Measurements from ENCODE around the gene PELI1. TPM values are rescaled to one million over a fixed set of nuclear protein-coding genes. Genes with fewer than 3 reads are reported as not detected.

The PELI1 gene
- total RNA-seq, 2 experiments from 2014 or later: 257 to 274 TPM

DNA sequence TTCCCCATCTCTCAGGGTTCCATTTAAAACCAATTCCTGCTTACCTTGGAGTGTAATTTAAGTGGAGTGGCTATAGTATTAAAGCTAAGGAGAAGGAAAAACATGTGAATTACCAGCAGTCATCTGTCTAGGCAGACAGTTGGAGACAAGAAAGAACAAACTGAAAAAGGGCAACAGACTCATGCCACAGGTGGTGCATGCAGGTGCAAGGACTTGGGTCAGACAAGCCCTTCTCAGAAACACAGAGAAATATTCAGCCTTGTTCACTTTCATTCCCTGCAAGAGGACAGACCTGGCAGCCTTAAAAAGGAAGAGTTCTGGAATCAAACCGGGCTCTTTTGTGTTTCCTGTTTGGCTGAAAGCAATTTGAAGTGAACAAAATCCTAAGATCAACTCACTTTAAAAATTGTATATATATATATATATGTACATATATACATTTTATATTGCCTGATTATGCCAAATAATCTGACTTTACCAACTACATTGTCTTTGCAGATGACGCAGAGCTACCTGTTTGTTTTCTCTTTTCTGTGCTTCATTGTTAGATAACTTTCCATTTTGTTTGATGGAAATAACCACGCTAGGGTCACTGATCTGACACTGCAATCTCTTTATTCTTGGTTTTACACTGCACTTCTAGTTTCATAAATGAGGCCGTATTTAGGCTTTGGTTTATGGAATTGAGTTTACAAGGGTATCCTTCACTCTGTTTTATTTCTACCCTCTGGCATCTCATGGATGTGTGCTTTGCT is 89.9 kb downstream of the PELI1 start:
- Mint-ChIP-seq H3K27me3 (no peaks in the 10 kb centered on the region), H3K27ac (no peak overlapping the region), H3K36me3 (ENCODE audit: low read depth) (no peaks in the 10 kb centered on the region), H3K4me3 (no peak overlapping the region), H3K9me3 (no peaks in the 10 kb centered on the region), H3K4me1 (ENCODE audit: low read depth) (peaks cover 50% of the 10 kb centered on the region)
- ChIA-PET POLR2A (interaction anchor here (1.0 to 2.3 kb wide), 2 partner anchors 272 to 273 kb away, joined by 3 to 8 read pairs; no protein-coding TSS in a partner anchor), CTCF (interaction anchor here (1.1 to 2.2 kb wide), 4 partner anchors 27 to 469 kb away, joined by 3 to 6 read pairs (median 4); no protein-coding TSS in a partner anchor)
- no peaks in the 10 kb centered on the region for H3K36me3 ChIP-seq (ENCODE audit: insufficient read depth, low read length)
- DNase-seq (no peak), ATAC-seq (ENCODE audit: poor library complexity) (no peak)
- H3K9me3 ChIP-seq (ENCODE audit: control insufficient read depth in 1 of 2, insufficient read depth in 1 of 2, low read length in 2 of 2): no peaks in the 10 kb centered on the region
- H3K4me1 ChIP-seq (ENCODE audit: insufficient read depth, low read length): peaks cover 15% of the 10 kb centered on the region
- TF ChIP-seq, protein P1, sequence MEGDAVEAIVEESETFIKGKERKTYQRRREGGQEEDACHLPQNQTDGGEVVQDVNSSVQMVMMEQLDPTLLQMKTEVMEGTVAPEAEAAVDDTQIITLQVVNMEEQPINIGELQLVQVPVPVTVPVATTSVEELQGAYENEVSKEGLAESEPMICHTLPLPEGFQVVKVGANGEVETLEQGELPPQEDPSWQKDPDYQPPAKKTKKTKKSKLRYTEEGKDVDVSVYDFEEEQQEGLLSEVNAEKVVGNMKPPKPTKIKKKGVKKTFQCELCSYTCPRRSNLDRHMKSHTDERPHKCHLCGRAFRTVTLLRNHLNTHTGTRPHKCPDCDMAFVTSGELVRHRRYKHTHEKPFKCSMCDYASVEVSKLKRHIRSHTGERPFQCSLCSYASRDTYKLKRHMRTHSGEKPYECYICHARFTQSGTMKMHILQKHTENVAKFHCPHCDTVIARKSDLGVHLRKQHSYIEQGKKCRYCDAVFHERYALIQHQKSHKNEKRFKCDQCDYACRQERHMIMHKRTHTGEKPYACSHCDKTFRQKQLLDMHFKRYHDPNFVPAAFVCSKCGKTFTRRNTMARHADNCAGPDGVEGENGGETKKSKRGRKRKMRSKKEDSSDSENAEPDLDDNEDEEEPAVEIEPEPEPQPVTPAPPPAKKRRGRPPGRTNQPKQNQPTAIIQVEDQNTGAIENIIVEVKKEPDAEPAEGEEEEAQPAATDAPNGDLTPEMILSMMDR (IDR thresholded peaks at IDR 0.05): no peak
- intact Hi-C loops (cut with DNase I, micrococcal nuclease): loop anchor here in 1 of 2 experiments (5.0 kb wide), 2 partner anchors 88 to 813 kb away; partner anchors contain the start of gene PELI1
- H3K4me3 ChIP-seq (ENCODE audit: low read length): no peak overlapping the region
- no peak overlapping the region for H3K27ac ChIP-seq (ENCODE audit: low read depth in 1 of 2, low read length in 2 of 2)
- no peaks in the 10 kb centered on the region for H3K27me3 ChIP-seq (ENCODE audit: control insufficient read depth in 1 of 2, insufficient read depth in 2 of 2, low read length in 2 of 2)

DNA sequence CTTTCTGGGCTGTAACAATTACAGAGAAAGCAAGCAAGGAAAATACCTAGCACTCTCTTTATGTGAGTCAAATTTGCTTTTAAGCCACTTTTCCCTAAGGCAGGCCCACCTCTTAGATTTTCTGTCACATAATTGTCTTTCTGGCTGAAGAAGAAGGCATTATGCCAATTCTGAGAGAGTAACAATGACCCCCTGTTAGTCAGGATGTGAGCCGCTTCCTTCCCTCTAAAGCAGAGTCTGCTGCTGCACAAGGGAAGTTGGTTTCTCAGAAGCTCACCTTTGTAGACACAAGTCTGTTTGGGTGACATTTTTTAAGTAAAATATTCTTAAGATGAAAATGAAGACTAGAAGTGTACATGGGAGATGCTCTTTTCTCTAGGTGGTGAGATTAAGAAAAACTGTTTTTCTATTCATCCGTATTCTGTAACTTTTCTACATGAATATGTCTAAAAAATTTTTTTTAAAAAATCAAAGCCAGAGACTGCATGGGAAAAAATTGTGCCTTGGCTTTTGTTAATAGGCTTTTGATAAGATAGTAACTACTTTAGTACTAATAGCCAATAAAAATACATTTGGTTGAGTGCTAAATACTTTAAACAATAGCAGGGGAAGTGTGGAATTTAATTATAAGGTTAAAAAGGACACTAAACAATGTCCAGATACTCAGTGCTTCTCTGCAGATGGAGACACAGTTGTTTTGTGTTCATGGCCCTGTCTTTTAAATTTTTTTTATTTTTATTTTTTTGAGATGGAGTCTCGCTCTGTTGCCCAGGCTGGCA is 91.6 kb downstream of the PELI1 start:
- ATAC-seq (ENCODE audit: poor library complexity) (peak; percentile 53), DNase-seq (peak in 5 of 14 experiments; percentile 27 to 56 (median 35))
- CTCF ChIA-PET: interaction anchor here (0.8 to 1.9 kb wide), 2 partner anchors 12 to 275 kb away, joined by 4 to 5 read pairs; no protein-coding TSS in a partner anchor
- H3K9me3 Mint-ChIP-seq: no peaks in the 10 kb centered on the region
- POLR2A ChIA-PET: interaction anchor here (0.7 to 2.3 kb wide), 6 partner anchors 13 to 278 kb away, joined by 3 to 8 read pairs (median 4); no protein-coding TSS in a partner anchor
- no peaks in the 10 kb centered on the region for H3K27me3 Mint-ChIP-seq
- H3K4me1 Mint-ChIP-seq (ENCODE audit: low read depth): peaks cover 51% of the 10 kb centered on the region
- Histone ChIP-seq H3K36me3 (ENCODE audit: insufficient read depth, low read length) (no peaks in the 10 kb centered on the region), H3K27ac (ENCODE audit: low read depth in 1 of 2, low read length in 2 of 2) (no peak overlapping the region), H3K9me3 (ENCODE audit: control insufficient read depth in 1 of 2, insufficient read depth in 1 of 2, low read length in 2 of 2) (no peaks in the 10 kb centered on the region), H3K27me3 (ENCODE audit: control insufficient read depth in 1 of 2, insufficient read depth in 2 of 2, low read length in 2 of 2) (no peaks in the 10 kb centered on the region), H3K4me1 (ENCODE audit: insufficient read depth, low read length) (peaks cover 15% of the 10 kb centered on the region), H3K4me3 (ENCODE audit: low read length) (no peak overlapping the region)
- peak overlapping the region; percentile 55 for H3K27ac Mint-ChIP-seq
- no peaks in the 10 kb centered on the region for H3K36me3 Mint-ChIP-seq (ENCODE audit: low read depth)
- TF ChIP-seq, protein P1 (IDR thresholded peaks at IDR 0.05): no peak
- intact Hi-C loops (cut with DNase I, micrococcal nuclease): loop anchor here in 1 of 2 experiments (5.0 kb wide), 2 partner anchors 90 to 815 kb away; partner anchors contain the start of gene PELI1
- H3K4me3 Mint-ChIP-seq: peak overlapping the region; percentile 13

DNA sequence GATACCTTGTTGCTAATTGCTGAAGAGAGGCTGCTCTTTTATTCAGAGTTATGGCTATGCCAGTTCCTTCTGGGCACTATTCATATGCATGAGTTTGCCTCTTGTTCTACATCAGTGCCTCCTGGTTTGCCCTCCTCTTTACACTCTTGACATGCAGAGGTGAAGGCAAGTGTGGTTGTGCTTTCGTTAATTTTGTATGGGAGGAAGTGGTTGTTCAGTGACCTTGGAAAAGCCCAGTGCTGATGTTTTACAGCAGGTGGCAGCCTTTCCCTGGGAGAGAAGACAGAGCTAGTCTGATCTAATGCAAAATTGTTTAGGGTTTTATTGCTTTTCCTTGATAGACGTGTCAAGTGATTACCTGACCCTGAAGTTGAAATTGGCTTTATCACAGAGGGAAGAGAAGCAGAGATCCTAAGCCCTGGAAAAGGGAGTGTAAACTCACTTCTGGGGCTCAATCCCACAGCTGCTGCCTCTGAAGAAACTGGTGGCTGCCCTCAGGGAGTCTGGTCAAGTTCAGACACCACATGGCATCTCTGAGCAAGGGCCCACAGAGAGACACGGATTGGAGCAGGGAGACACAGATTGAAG is 94.5 kb downstream of the PELI1 start:
- H3K27me3 ChIP-seq (ENCODE audit: control insufficient read depth in 1 of 2, insufficient read depth in 2 of 2, low read length in 2 of 2): no peaks in the 10 kb centered on the region
- no peak overlapping the region for H3K4me3 ChIP-seq (ENCODE audit: low read length)
- H3K9me3 ChIP-seq (ENCODE audit: control insufficient read depth in 1 of 2, insufficient read depth in 1 of 2, low read length in 2 of 2): no peaks in the 10 kb centered on the region
- ChIA-PET POLR2A (interaction anchor here (0.6 to 3.6 kb wide), 13 partner anchors 9 to 701 kb away, joined by 3 to 57 read pairs (median 4); no protein-coding TSS in a partner anchor), CTCF (interaction anchor here (0.6 to 3.7 kb wide), 21 partner anchors 10 to 511 kb away, joined by 3 to 86 read pairs (median 5); partner anchors contain the start of gene AFTPH)
- H3K36me3 ChIP-seq (ENCODE audit: insufficient read depth, low read length): no peaks in the 10 kb centered on the region
- ATAC-seq (ENCODE audit: poor library complexity): peak; percentile 96
- DNase-seq: peak; percentile 52 to 85 (median 65)
- Mint-ChIP-seq H3K4me1 (ENCODE audit: low read depth) (peaks cover 44% of the 10 kb centered on the region), H3K36me3 (ENCODE audit: low read depth) (no peaks in the 10 kb centered on the region), H3K27me3 (no peaks in the 10 kb centered on the region), H3K9me3 (no peaks in the 10 kb centered on the region), H3K4me3 (no peak overlapping the region), H3K27ac (peak overlapping the region; percentile 37)
- H3K27ac ChIP-seq (ENCODE audit: low read depth in 1 of 2, low read length in 2 of 2): no peak overlapping the region
- peaks cover 15% of the 10 kb centered on the region for H3K4me1 ChIP-seq (ENCODE audit: insufficient read depth, low read length)
- TF ChIP-seq, protein P1 (IDR thresholded peaks at IDR 0.05): peak; percentile 79
- intact Hi-C loops (cut with DNase I, micrococcal nuclease): loop anchor here (1.0 to 10.0 kb wide), 9 partner anchors 93 to 823 kb away; partner anchors contain the start of gene PELI1 (in 2 of the 2)
